H9 (cell line): ENCODE data around the gene S1PR5. TPM values are rescaled to one million over a fixed set of nuclear protein-coding genes. Genes with fewer than 3 reads are reported as not detected.

Experiments used
- DNase-seq: peaks from one replicate; pipeline ENCODE4 v3.0.0-alpha.2; 2017
- H2AFZ ChIP-seq: one replicate; pipeline ENCODE4 v1.6.1; 2013; ENCODE audit warnings: mild to moderate bottlenecking, low read length, control low read depth, moderate library complexity
- H2AK5ac ChIP-seq: 2 replicates; pipeline ENCODE4 v1.6.1; 2013; ENCODE audit warnings: low read length, control low read depth, mixed read lengths; ENCODE audit not compliant: insufficient read length
- H2BK120ac ChIP-seq: one replicate; pipeline ENCODE4 v1.6.1; 2013; ENCODE audit warnings: low read depth, mild to moderate bottlenecking, low read length, control low read depth, inconsistent platforms; ENCODE audit not compliant: poor library complexity, severe bottlenecking
- H2BK12ac ChIP-seq: 2 replicates; pipeline ENCODE4 v1.6.1; 2013; ENCODE audit warnings: low read length, control low read depth, mixed read lengths, low read depth; ENCODE audit not compliant: insufficient read length
- H2BK15ac ChIP-seq: 2 replicates; pipeline ENCODE4 v1.6.1; 2013; ENCODE audit warnings: low read depth, low read length, control low read depth
- H2BK20ac ChIP-seq: one replicate; pipeline ENCODE4 v1.6.1; 2013; ENCODE audit warnings: low read depth, mild to moderate bottlenecking, low read length, control low read depth, inconsistent platforms; ENCODE audit not compliant: poor library complexity, severe bottlenecking
- H2BK5ac ChIP-seq: 2 replicates; pipeline ENCODE4 v1.6.1; 2013; ENCODE audit warnings: low read length, control low read depth, mixed read lengths; ENCODE audit not compliant: insufficient read length
- H3K14ac ChIP-seq: 2 replicates; pipeline ENCODE4 v1.6.1; 2013; ENCODE audit warnings: low read length, control low read depth; ENCODE audit not compliant: insufficient read depth
- H3K18ac ChIP-seq: 2 replicates; pipeline ENCODE4 v1.6.1; 2013; ENCODE audit warnings: low read depth, mild to moderate bottlenecking, mixed read lengths, low read length, control low read depth; ENCODE audit not compliant: insufficient read length
- H3K23ac ChIP-seq: 2 replicates; pipeline ENCODE4 v1.6.1; 2013; ENCODE audit warnings: low read length, control low read depth, mixed read lengths, low read depth; ENCODE audit not compliant: insufficient read length
- H3K23me2 ChIP-seq: 2 replicates; pipeline ENCODE4 v1.6.1; 2013; ENCODE audit warnings: low read depth, mild to moderate bottlenecking, mixed read lengths, low read length, control low read depth; ENCODE audit not compliant: insufficient read length, poor library complexity, severe bottlenecking
- H3K27ac ChIP-seq: 2 replicates; pipeline ENCODE4 v1.5.1; 2013; ENCODE audit warnings: low read length, control low read depth, mixed read lengths, low read depth; ENCODE audit not compliant: insufficient read length
- H3K27me3 ChIP-seq: 2 replicates; pipeline ENCODE4 v1.6.1; 2013; ENCODE audit warnings: low read length, control low read depth, inconsistent platforms; ENCODE audit not compliant: insufficient read depth
- H3K4ac ChIP-seq: 2 replicates; pipeline ENCODE4 v1.6.1; 2013; ENCODE audit warnings: low read depth, mild to moderate bottlenecking, control low read depth, inconsistent platforms, low read length, moderate library complexity
- H3K4me1 ChIP-seq: 2 replicates; pipeline ENCODE4 v1.6.1; 2013; ENCODE audit warnings: low read length, control low read depth, inconsistent platforms; ENCODE audit not compliant: insufficient read depth
- H3K4me2 ChIP-seq: 2 replicates; pipeline ENCODE4 v1.6.1; 2013; ENCODE audit warnings: low read length, control low read depth, mixed read lengths; ENCODE audit not compliant: insufficient read length, insufficient read depth
- H3K56ac ChIP-seq: 2 replicates; pipeline ENCODE4 v1.6.1; 2013; ENCODE audit warnings: low read depth, mild to moderate bottlenecking, mixed read lengths, low read length, control low read depth; ENCODE audit not compliant: insufficient read length
- H3K79me1 ChIP-seq: 2 replicates; pipeline ENCODE4 v1.6.1; 2013; ENCODE audit warnings: low read depth, mild to moderate bottlenecking, moderate library complexity, low read length, control low read depth, inconsistent platforms; ENCODE audit not compliant: insufficient read depth, poor library complexity, severe bottlenecking
- H3K79me2 ChIP-seq: 2 replicates; pipeline ENCODE4 v1.6.1; 2013; ENCODE audit warnings: low read length, control low read depth, inconsistent platforms; ENCODE audit not compliant: insufficient read depth
- H3K9ac ChIP-seq: 2 replicates; pipeline ENCODE4 v1.6.1; 2013; ENCODE audit warnings: low read length, control low read depth, mixed read lengths; ENCODE audit not compliant: insufficient read length; ENCODE audit errors: extremely low read depth
- H3K9me3 ChIP-seq: one replicate; pipeline ENCODE4 v1.6.1; 2013; ENCODE audit warnings: low read depth, low read length, inconsistent platforms; ENCODE audit not compliant: control insufficient read depth
- H3T11ph ChIP-seq: one replicate; pipeline ENCODE4 v1.6.1; 2013; ENCODE audit warnings: mild to moderate bottlenecking, low read length, control low read depth, inconsistent platforms
- H4K20me1 ChIP-seq: one replicate; pipeline ENCODE4 v1.6.1; 2013; ENCODE audit not compliant: control insufficient read depth, insufficient read length, insufficient read depth
- H4K5ac ChIP-seq: 2 replicates; pipeline ENCODE4 v1.6.1; 2013; ENCODE audit warnings: low read depth, mild to moderate bottlenecking, mixed read lengths, low read length, control low read depth; ENCODE audit not compliant: insufficient read length
- H4K8ac ChIP-seq: replicated peaks from 2 replicates; pipeline ENCODE4 v1.6.1; 2013; ENCODE audit warnings: low read length, control low read depth, mixed read lengths, low read depth; ENCODE audit not compliant: insufficient read length
- H4K91ac ChIP-seq: 2 replicates; pipeline ENCODE4 v1.6.1; 2013; ENCODE audit warnings: low read depth, mild to moderate bottlenecking, moderate library complexity, mixed read lengths, low read length, control low read depth; ENCODE audit not compliant: insufficient read length
- H3K27ac Mint-ChIP-seq, 3 experiments: 2 replicates in 2 of 3; 3 replicates in 1 of 3; pipeline ENCODE4 v1.8.0; 2020 to 2021; ENCODE audit warnings: mixed read lengths in 3 of 3, mild to moderate bottlenecking in 1 of 3, moderate library complexity in 1 of 3
- H3K27me3 Mint-ChIP-seq: 2 replicates; pipeline ENCODE4 v1.8.0; 2021; ENCODE audit warnings: low read depth, mild to moderate bottlenecking, moderate library complexity, mixed read lengths
- H3K36me3 Mint-ChIP-seq, 3 experiments: 2 replicates in 2 of 3; 3 replicates in 1 of 3; pipeline ENCODE4 v1.8.0; 2020 to 2021; ENCODE audit warnings: low read depth in 3 of 3, mixed read lengths in 3 of 3; ENCODE audit not compliant: insufficient read depth in 1 of 3
- H3K4me1 Mint-ChIP-seq, 2 experiments: 2 replicates each; pipeline ENCODE4 v1.8.0; 2020; ENCODE audit warnings: mixed read lengths in 2 of 2
- H3K4me3 Mint-ChIP-seq, 2 experiments: 2 replicates in 1 of 2; 3 replicates in 1 of 2; pipeline ENCODE4 v1.8.0; 2020 to 2021; ENCODE audit warnings: mild to moderate bottlenecking in 2 of 2, mixed read lengths in 2 of 2, moderate library complexity in 1 of 2
- H3K9me3 Mint-ChIP-seq, 2 experiments: 2 replicates in 1 of 2; 3 replicates in 1 of 2; pipeline ENCODE4 v1.8.0; 2020; ENCODE audit warnings: mild to moderate bottlenecking in 2 of 2, mixed read lengths in 2 of 2, moderate library complexity in 1 of 2
- WGBS: extraction: QIAGEN DNeasy Blood & Tissue Kit; methylation state at CpG from one replicate; pipeline ENCODE4 v1.1.7; 2013; ENCODE audit warnings: missing lambda C conversion rate, low lambda C conversion rate, mixed read lengths; ENCODE audit not compliant: insufficient read length; ENCODE audit errors: extremely low coverage; 5-methylcytosine and 5-hydroxymethylcytosine counted together
- total RNA-seq: library from RNA; stranded (reverse); gene quantifications from 2 replicates; pipeline ENCODE4 v1.2.1, GENCODE V29; 2021
- TF ChIP-seq, protein P1 (sequence below): fragments of 200-600 bp; sonication (generic); conservative IDR thresholded peaks from 3 replicates; pipeline ENCODE4 v1.8.0; 2021; ENCODE audit warnings: antibody characterized with exemption, mild to moderate bottlenecking

S1PR5 gene
- total RNA-seq, 1 experiment from 2014 or later, result 8.1 TPM

DNA sequence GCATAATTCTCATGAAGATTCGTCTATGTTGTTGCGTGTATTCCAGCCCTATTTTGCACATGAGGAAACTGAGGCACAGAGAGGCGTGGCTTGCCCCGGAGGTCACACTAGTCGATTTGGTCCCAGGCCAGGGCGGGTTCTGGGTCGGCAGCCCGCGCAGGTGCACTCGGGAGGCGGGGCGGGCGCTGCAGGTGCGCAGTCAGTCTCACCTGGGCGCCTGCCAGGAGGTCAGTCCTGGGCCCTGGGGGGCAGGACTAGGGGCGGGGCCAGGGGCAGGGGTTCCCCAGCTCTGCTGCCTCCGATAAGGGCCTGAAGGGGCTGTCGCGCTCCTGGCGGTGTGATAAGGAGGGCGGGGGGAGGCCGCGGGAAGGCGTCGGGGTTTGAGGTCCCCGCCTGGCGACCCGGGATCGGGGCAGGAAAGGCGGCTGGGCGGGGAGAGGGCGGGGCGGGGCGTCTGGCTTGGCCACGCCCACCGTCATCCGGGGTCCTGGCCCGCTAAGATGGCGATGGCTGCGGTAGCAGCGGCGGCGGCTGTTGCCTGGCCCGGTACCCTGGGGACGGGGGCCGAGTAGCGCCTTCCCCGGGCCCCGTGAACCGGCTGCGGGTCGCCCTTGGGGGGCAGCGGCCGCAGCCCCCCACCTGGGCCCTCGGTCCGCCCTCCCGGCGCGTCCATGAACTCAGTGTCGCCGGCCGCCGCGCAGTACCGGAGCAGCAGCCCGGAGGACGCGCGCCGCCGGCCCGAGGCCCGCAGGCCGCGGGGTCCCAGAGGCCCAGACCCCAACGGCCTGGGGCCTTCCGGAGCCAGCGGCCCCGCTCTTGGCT is 26.4 kb upstream of the S1PR5 start, which contains the start of gene ATG4D:
Gene ATG4D (plus strand): TSS at position 485 of the 822 bp plus-strand sequence. CDS start 187 bp downstream, at position 672.
- peak within 1 kb of the TSS; percentile 53 for H3K4me2 ChIP-seq
- peaks cover 6 to 15% (median 14%) of the 10 kb centered on the region in 3 experiments; a peak in 6 of 7 replicates for H3K36me3 Mint-ChIP-seq
- H3K9ac ChIP-seq, result peak within 1 kb of the TSS; percentile 12
- no peak within 1 kb of the TSS for H4K8ac ChIP-seq
- H3K23me2 ChIP-seq, result no peaks in the 10 kb centered on the region
- no peaks in the 10 kb centered on the region for H3K79me2 ChIP-seq
- H3K27ac ChIP-seq, result no peak within 1 kb of the TSS
- H2BK15ac ChIP-seq, result no peak within 1 kb of the TSS
- no peaks in the 10 kb centered on the region for H3K27me3 ChIP-seq
- H3K9me3 Mint-ChIP-seq, result no peaks in the 10 kb centered on the region
- no peak within 1 kb of the TSS for H3K56ac ChIP-seq
- peak within 1 kb of the TSS; percentile 89 for H3K4me3 Mint-ChIP-seq
- H2BK5ac ChIP-seq, result no peak within 1 kb of the TSS
- no peak within 1 kb of the TSS for H4K91ac ChIP-seq
- peak within 1 kb of the TSS in 2 of 3 experiments; percentile 88 to 95; a peak in 4 of 7 replicates for H3K27ac Mint-ChIP-seq
- H3K4me1 ChIP-seq, result no peaks in the 10 kb centered on the region
- H3K79me1 ChIP-seq, result no peaks in the 10 kb centered on the region
- no peak within 1 kb of the TSS for H3T11ph ChIP-seq
- H2BK12ac ChIP-seq, result no peak within 1 kb of the TSS
- H4K5ac ChIP-seq, result no peak within 1 kb of the TSS
- DNase-seq, result peak; percentile 90
- no peak within 1 kb of the TSS for H2AFZ ChIP-seq
- no peak within 1 kb of the TSS for H3K14ac ChIP-seq
- no peak within 1 kb of the TSS for H2BK20ac ChIP-seq
- H3K4ac ChIP-seq, result no peak within 1 kb of the TSS
- WGBS, result no CpG with 5 or more reads among the region's 79 CpGs
- H3K27me3 Mint-ChIP-seq, result peaks cover 5% of the 10 kb centered on the region; the same call in 1 of the 2 replicates
- H2BK120ac ChIP-seq, result no peak within 1 kb of the TSS
- H3K23ac ChIP-seq, result no peak within 1 kb of the TSS
- TF ChIP-seq, protein P1, sequence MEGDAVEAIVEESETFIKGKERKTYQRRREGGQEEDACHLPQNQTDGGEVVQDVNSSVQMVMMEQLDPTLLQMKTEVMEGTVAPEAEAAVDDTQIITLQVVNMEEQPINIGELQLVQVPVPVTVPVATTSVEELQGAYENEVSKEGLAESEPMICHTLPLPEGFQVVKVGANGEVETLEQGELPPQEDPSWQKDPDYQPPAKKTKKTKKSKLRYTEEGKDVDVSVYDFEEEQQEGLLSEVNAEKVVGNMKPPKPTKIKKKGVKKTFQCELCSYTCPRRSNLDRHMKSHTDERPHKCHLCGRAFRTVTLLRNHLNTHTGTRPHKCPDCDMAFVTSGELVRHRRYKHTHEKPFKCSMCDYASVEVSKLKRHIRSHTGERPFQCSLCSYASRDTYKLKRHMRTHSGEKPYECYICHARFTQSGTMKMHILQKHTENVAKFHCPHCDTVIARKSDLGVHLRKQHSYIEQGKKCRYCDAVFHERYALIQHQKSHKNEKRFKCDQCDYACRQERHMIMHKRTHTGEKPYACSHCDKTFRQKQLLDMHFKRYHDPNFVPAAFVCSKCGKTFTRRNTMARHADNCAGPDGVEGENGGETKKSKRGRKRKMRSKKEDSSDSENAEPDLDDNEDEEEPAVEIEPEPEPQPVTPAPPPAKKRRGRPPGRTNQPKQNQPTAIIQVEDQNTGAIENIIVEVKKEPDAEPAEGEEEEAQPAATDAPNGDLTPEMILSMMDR, result no peak
- H3K9me3 ChIP-seq, result no peaks in the 10 kb centered on the region
- no peak within 1 kb of the TSS for H2AK5ac ChIP-seq
- H4K20me1 ChIP-seq, result no peaks in the 10 kb centered on the region
- no peak within 1 kb of the TSS for H3K18ac ChIP-seq
- peaks cover 4 to 12% of the 10 kb centered on the region in 2 experiments for H3K4me1 Mint-ChIP-seq
